GM12873 (cell line): ENCODE data around the gene SRSF7.

Experiments
- TF ChIP-seq, protein P1 (sequence below): IDR thresholded peaks from 2 replicates; pipeline ENCODE4 v1.5.1; 2012; ENCODE audit warnings: low read depth, mild to moderate bottlenecking, moderate library complexity, low read length, control low read depth; ENCODE audit not compliant: insufficient read depth; ENCODE audit errors: missing control alignments

Gene SRSF7

DNA sequence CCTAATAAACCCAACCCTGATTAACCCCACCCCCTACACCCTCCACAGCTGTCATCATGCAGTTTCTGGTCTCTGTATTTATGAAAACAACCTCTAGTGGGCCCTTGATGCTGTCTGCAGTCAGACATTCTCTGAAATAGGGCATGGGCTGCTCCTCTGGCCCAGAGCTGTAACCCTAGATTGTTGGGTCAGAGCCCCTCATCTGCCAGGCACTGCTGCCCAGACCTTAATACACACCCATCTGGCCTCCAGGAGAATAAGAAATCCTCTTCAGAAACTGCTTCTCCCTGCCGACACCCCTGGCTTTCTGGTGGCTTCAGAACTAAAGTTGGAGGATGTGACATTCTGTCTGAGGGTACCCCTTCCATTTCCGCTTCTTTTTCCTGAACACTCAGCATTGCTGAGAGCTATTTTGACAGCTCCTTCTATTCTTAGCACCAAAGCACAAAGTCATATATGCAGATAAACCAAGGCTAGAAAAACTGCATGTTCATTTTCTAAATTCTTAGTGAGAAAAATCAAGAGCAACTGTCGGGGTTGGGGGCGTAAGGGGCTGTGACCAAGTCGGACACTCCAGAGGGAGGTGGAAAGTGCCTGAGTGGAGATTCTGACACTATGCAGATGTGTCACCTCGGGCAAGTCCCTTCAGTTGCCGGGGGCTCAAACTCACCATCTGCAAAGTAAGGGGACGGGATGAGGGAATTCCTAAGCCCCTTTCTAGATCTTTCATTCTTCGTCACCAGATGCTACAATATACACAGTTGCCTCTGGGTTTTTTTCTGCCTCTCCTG, 28.7 kb downstream of the SRSF7 start:
- TF ChIP-seq, protein P1, sequence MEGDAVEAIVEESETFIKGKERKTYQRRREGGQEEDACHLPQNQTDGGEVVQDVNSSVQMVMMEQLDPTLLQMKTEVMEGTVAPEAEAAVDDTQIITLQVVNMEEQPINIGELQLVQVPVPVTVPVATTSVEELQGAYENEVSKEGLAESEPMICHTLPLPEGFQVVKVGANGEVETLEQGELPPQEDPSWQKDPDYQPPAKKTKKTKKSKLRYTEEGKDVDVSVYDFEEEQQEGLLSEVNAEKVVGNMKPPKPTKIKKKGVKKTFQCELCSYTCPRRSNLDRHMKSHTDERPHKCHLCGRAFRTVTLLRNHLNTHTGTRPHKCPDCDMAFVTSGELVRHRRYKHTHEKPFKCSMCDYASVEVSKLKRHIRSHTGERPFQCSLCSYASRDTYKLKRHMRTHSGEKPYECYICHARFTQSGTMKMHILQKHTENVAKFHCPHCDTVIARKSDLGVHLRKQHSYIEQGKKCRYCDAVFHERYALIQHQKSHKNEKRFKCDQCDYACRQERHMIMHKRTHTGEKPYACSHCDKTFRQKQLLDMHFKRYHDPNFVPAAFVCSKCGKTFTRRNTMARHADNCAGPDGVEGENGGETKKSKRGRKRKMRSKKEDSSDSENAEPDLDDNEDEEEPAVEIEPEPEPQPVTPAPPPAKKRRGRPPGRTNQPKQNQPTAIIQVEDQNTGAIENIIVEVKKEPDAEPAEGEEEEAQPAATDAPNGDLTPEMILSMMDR = peak; percentile 36

DNA sequence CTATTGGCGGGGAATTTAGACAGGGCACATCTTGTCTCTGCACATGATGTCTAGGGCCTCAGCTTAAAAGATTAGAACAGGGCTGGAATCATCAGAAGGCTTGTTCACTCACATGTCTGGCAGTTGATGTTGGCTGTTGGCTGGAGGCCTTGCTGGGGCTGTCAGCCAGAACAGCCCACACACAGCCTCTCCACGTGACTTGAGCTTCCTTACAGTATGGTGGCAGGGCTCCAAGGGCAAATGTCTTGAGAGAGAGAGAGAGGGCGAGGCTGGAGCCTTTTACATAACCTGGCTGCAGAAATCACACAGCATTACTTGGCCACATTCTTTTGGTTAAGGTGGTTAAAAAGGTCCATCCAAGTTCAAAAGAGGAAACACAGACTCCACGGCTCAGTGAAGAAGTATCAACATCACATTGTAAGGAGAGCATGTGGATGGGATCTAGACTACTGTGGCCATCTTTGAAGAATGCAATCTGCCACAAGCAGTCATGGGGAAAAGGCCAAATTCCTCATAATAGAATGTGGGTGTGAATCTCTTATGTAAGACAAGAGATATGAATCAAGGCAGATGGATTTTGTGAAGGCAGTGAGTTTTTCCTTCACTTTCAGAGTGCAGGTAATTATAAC, 30.4 kb downstream of the SRSF7 start:
- TF ChIP-seq, protein P1 = no peak

DNA sequence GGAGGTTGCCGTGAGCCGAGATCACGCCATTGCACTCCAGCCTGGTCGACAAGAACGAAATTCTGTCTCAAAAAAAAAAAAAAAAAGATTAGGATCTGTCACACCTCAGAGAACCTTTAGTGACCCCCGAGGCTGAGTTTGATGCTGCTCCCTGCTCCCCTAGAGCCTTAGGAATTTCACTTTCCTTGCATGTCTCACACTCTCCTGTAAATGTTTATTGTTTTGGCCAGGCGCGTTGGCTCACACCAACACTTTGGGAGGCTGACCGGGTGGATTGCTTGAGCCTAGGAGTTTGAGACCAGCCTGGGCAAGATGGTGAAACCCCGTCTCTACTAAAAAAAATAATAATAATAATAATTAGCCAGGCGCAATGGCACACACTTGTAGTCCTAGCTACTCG, 31.5 kb downstream of the SRSF7 start:
- TF ChIP-seq, protein P1 = no peak

DNA sequence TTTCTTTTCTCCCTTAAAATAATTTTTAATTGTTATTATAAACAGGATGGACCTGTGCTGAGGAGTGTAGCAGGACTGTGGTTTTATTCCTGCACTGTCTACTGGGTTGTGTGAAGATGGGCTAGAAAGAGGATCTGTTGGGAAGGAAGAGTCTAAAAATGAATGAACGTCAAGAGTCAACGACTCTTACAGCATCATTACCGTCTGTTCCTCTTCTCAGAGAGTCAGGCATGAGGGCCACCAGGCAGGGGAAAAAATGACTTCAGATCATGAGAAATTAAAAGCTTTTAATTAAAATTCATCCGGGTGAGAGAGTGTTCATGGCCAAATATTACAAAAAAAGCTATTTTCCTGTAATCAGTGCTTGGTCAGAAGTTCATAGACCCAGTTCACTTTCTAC, 32.6 kb downstream of the SRSF7 start:
- TF ChIP-seq, protein P1 = no peak

DNA sequence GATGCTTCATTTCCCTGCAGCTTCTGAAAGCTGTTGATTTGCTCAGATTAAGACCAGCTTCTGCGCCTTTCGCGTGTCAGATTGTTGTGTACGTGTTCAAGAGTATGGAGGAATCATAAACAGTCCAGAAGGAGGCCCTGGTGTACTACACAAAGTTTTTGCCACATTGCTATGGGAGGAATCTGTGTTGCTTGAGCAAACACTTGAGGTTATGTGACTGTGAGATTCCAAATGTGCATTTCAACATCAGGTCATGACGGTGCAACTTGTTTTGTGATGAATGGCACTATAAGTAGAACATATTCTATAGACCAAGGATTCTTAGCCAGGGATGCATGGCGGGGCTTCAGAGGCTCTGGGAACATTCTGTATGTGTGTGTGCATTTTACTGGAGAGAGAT, 35.0 kb downstream of the SRSF7 start:
- TF ChIP-seq, protein P1 = no peak

DNA sequence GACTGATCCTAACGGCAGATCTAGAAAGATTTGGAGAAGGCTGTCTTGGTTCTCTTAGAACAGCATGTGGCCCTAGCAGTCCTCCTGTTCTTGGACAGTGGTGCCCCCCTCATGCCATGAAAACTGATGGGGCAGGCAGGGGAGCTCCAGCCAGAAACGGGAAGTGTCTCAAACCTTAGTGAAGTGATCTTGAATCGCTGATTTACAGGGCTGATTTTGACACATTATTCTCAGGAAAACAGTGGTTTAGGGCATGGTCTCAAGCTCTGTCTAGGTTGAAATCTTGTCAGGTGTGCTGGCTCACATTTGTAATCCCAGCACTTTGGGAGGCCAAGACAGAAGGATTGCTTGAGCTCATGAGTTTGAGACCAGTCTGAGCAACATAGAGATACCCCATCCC, 37.8 kb downstream of the SRSF7 start:
- TF ChIP-seq, protein P1 = no peak

DNA sequence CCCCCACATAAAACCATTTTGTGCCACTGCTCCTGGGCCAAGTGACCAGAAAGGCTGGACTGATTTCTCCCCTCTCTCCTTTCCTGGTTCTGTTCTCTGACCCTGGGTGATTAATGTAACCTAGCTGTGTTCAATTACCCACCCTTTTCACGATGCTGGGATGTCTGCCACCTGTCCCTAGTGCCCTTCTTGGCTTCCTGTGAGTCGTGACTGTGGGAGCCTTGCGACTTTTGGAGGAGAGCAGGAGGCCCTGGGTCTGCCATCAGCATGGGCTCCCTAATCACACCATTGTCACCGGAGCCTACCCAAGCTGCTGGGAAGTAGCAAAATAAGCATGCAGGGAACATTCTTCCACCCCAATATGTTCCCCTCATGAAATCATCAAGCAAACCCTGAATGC, 38.3 kb downstream of the SRSF7 start:
- TF ChIP-seq, protein P1 = no peak
